Right atrium auricular region (tissue), 2 donors: ENCODE measurements around the gene BCL2L12. TPM values are rescaled to one million over a fixed set of nuclear protein-coding genes. Genes with fewer than 3 reads are reported as not detected.

ENCODE experiments used
- DNase-seq: peaks from one replicate; pipeline ENCODE4 v3.0.0-alpha.2; 2019; ENCODE audit warnings: low spot score
- H3K27ac ChIP-seq, 2 donors: fragments of 200-600 bp; sonication (generic); 1 replicate in 1 of 2; 2 replicates in 1 of 2; pipeline ENCODE4 v1.5.1; 2016 to 2019
- H3K27me3 ChIP-seq, 2 donors: fragments of 200-600 bp; sonication (generic); one replicate each; pipeline versions ENCODE4 v1.5.1 to v1.6.0; 2017 to 2019
- H3K36me3 ChIP-seq: fragments of 200-600 bp; sonication (generic); one replicate; pipeline ENCODE4 v1.5.1; 2016
- H3K4me1 ChIP-seq, 2 donors: fragments of 200-600 bp; sonication (generic); one replicate each; pipeline versions ENCODE4 v1.5.1 to v1.6.0; 2017 to 2019
- H3K4me3 ChIP-seq, 2 donors: fragments of 200-600 bp; sonication (generic); 1 replicate in 1 of 2; 2 replicates in 1 of 2; pipeline ENCODE4 v1.5.1; 2017 to 2019; ENCODE audit warnings: mild to moderate bottlenecking in 1 of 2, moderate library complexity in 1 of 2
- H3K9me3 ChIP-seq, 2 donors: fragments of 200-600 bp; sonication (generic); one replicate each; pipeline ENCODE4 v1.5.1; 2019
- total RNA-seq, 2 donors: library from RNA; depleted of rRNA; stranded (reverse); fragments of >200 nt; gene quantifications; one replicate each; pipeline ENCODE4 v1.1.0, GENCODE V29; 2016
- TF ChIP-seq, protein P1 (sequence below), 2 donors: fragments of 200-600 bp; sonication (generic); IDR thresholded peaks; one replicate each; pipeline ENCODE4 v1.5.1; 2019; ENCODE audit warnings: antibody characterized with exemption in 2 of 2

The BCL2L12 gene
- total RNA-seq, 2 donors from 2014 or later: 5.7 to 6.5 TPM

DNA sequence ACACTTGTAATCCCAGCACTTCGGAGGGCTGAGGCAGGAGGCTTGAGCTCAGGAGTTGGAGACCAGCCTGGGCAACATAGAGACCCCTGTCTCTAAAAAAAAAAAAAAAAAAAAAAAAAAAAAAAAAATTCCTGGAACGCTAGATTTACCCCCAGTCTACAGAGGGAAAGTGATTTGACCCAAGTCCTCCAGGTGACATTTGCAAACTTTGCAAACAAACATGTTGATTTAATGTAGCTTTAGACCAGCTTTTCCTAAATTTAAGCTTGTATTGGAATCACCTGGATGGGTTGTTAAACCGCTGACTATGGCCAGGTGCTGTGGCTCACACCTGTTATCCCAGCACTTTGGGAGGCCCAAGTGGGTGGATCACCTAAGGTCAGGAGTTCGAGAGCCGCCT lies 33.6 kb downstream of the BCL2L12 start:
- TF ChIP-seq, protein P1, sequence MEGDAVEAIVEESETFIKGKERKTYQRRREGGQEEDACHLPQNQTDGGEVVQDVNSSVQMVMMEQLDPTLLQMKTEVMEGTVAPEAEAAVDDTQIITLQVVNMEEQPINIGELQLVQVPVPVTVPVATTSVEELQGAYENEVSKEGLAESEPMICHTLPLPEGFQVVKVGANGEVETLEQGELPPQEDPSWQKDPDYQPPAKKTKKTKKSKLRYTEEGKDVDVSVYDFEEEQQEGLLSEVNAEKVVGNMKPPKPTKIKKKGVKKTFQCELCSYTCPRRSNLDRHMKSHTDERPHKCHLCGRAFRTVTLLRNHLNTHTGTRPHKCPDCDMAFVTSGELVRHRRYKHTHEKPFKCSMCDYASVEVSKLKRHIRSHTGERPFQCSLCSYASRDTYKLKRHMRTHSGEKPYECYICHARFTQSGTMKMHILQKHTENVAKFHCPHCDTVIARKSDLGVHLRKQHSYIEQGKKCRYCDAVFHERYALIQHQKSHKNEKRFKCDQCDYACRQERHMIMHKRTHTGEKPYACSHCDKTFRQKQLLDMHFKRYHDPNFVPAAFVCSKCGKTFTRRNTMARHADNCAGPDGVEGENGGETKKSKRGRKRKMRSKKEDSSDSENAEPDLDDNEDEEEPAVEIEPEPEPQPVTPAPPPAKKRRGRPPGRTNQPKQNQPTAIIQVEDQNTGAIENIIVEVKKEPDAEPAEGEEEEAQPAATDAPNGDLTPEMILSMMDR (IDR thresholded peaks at IDR 0.05): no peak
- H3K4me1 ChIP-seq: no peaks in the 10 kb centered on the region
- H3K27ac ChIP-seq: no peak overlapping the region
- no peak overlapping the region for H3K4me3 ChIP-seq
- H3K27me3 ChIP-seq: no peaks in the 10 kb centered on the region
- H3K36me3 ChIP-seq: no peaks in the 10 kb centered on the region
- no peaks in the 10 kb centered on the region for H3K9me3 ChIP-seq
- DNase-seq: no peak

DNA sequence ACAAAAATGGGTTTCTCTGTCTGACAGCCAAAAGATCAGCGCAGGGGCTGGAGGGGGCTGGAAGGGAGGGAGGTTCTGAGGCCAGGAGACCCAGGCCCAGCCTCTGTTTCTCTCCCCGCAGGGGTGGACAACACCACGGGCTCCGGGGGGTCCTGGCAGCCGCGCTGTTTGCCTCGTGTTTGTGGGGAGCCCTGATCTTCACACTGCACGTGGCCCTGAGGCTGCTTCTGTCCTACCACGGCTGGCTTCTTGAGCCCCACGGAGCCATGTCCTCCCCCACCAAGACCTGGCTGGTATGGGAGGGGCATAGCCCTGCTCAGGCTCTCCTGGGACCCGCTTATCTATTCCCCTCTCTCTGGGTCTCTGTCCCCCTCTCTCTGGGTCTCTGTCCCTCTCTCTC lies 34.8 kb downstream of the BCL2L12 start:
- Histone ChIP-seq H3K36me3 (no peaks in the 10 kb centered on the region), H3K27ac (no peak overlapping the region), H3K27me3 (no peaks in the 10 kb centered on the region), H3K9me3 (no peaks in the 10 kb centered on the region), H3K4me3 (no peak overlapping the region), H3K4me1 (no peaks in the 10 kb centered on the region)
- TF ChIP-seq, protein P1 (IDR thresholded peaks at IDR 0.05): no peak
- DNase-seq: no peak

DNA sequence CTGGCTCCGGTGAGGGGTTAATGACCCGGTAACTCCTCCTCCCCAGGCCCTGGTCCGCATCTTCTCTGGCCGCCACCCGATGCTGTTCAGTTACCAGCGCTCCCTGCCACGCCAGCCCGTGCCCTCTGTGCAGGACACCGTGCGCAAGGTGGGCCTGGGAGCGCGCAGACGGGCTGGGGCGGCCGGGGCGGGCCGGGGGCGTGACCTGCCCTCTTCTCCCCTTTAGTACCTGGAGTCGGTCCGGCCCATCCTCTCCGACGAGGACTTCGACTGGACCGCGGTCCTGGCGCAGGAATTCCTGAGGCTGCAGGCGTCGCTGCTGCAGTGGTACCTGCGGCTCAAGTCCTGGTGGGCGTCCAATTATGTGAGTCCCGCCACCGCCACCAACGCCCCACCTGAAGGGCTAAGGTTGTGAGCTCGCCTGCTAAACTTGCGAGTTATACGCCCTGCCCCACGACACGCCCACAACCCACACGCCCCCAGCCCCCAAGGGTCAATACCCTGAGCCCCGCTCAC lies 35.6 kb downstream of the BCL2L12 start:
- TF ChIP-seq, protein P1 (IDR thresholded peaks at IDR 0.05): no peak
- no peak overlapping the region for H3K27ac ChIP-seq
- no peak for DNase-seq
- H3K4me1 ChIP-seq: no peaks in the 10 kb centered on the region
- H3K4me3 ChIP-seq: no peak overlapping the region
- no peaks in the 10 kb centered on the region for H3K36me3 ChIP-seq
- H3K9me3 ChIP-seq: no peaks in the 10 kb centered on the region
- no peaks in the 10 kb centered on the region for H3K27me3 ChIP-seq

DNA sequence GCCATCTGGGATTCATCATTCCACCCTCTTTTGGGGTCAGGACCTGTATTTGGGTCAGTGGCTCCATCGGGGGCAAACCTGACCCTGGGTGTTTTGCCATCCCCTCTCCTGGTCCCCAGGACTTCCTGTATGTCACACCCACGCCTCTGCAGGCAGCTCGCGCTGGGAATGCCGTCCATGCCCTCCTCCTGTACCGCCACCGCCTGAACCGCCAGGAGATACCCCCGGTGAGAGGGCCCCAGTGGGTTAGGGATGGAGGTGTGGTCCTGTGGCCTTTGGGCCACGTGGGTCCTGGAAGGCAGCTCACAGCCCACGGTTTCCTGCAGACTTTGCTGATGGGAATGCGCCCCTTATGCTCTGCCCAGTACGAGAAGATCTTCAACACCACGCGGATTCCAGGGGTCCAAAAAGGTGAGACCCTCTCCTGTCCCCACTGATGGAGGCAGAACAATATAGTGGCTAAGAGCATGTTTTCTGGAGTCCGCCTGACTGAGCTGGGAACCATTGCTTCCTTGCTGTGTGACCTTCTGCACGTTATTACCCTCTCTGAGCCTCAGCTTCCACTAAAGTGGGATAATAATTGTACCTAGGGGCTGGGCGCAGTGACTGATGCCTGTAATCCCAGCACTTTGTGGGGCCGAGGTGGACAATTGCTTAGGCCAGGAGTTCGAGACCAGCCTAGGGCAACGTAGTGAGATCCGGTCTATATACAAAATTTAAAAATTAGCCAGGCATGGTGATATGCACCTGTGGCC lies 39.3 kb downstream of the BCL2L12 start:
- TF ChIP-seq, protein P1 (IDR thresholded peaks at IDR 0.05): no peak
- DNase-seq: no peak
- H3K27ac ChIP-seq: no peak overlapping the region
- H3K4me3 ChIP-seq: no peak overlapping the region
- no peaks in the 10 kb centered on the region for H3K4me1 ChIP-seq
- no peaks in the 10 kb centered on the region for H3K36me3 ChIP-seq
- H3K27me3 ChIP-seq: no peaks in the 10 kb centered on the region
- H3K9me3 ChIP-seq: no peaks in the 10 kb centered on the region

DNA sequence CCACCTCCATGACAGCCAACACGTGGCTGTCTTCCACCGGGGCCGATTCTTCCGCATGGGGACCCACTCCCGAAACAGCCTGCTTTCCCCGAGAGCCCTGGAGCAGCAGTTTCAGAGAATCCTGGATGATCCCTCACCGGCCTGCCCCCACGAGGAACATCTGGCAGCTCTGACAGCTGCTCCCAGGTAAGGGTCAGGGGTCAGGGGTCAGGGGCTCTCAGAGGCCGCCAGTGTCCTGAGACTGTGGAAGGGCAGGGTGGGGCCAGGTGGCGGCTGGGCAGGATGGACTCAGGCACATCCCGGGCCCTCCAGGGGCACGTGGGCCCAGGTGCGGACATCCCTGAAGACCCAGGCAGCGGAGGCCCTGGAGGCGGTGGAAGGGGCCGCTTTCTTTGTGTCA lies 40.2 kb downstream of the BCL2L12 start:
- H3K4me3 ChIP-seq: no peak overlapping the region

More for the DNA sequence above, 40.2 kb downstream of the BCL2L12 start:
- H3K27me3 ChIP-seq: no peaks in the 10 kb centered on the region
- H3K27ac ChIP-seq: no peak overlapping the region
- no peaks in the 10 kb centered on the region for H3K9me3 ChIP-seq
- no peak for DNase-seq
- no peaks in the 10 kb centered on the region for H3K36me3 ChIP-seq
- H3K4me1 ChIP-seq: no peaks in the 10 kb centered on the region
- TF ChIP-seq, protein P1 (IDR thresholded peaks at IDR 0.05): no peak
